SK-N-SH (cell line): ENCODE measurements around the gene APPL2. TPM values are rescaled to one million over a fixed set of nuclear protein-coding genes. Genes with fewer than 3 reads are reported as not detected.
A peak's percentile ranks its signal among the peaks of the same experiment; 100 is the strongest.

Experiments used
- CTCF ChIA-PET: fragments of 300-600, 350-600 bp; formaldehyde crosslinking; extraction: SDS; loops from one replicate; lab custom pipeline; 2021; lab: Yijun Ruan, JAX
- POLR2A ChIA-PET: fragments of 350-600 bp; sonication (Branson Sonifier 250); formaldehyde crosslinking; extraction: SDS; loops from one replicate; lab custom pipeline; 2020; ENCODE audit warnings: antibody characterized with exemption, inconsistent platforms; lab: Yijun Ruan, JAX
- DNase-seq: peaks from one replicate; pipeline ENCODE4 v3.0.0; 2012
- H2AFZ ChIP-seq: fragments of 200-600 bp; sonication (generic); 2 replicates; pipeline ENCODE4 v1.8.1; 2016; ENCODE audit warnings: antibody characterized with exemption, mild to moderate bottlenecking, low read depth
- H3F3A ChIP-seq: fragments of 200-600 bp; sonication (generic); replicated peaks from 2 replicates; pipeline ENCODE3; 2016; ENCODE audit warnings: antibody characterized with exemption, mild to moderate bottlenecking; ENCODE audit not compliant: insufficient read depth
- H3K27ac ChIP-seq, 2 experiments: fragments of 200-500 bp in 1 of 2; fragments of 200-600 bp in 1 of 2; sonication (Bioruptor generic) in 1 of 2; sonication (generic), shearing (Covaris generic) in 1 of 2; 2 replicates each; pipeline versions ENCODE4 v1.5.1 to v1.6.1; 2014 to 2016; ENCODE audit warnings: low read depth in 2 of 2, inconsistent platforms in 1 of 2, low read length in 1 of 2, mild to moderate bottlenecking in 1 of 2, mixed read lengths in 1 of 2
- H3K27me3 ChIP-seq: fragments of 200-600 bp; sonication (generic), shearing (Covaris generic); 2 replicates; pipeline ENCODE4 v1.6.1; 2016; ENCODE audit warnings: mixed run types; ENCODE audit not compliant: insufficient read depth
- H3K36me3 ChIP-seq, 2 experiments: fragments of 200-500 bp in 1 of 2; fragments of 200-600 bp in 1 of 2; sonication (Bioruptor generic) in 1 of 2; sonication (generic) in 1 of 2; replicated peaks in 1 of 2; 2 replicates each; pipeline versions ENCODE3 to v1.5.1; 2014 to 2016; ENCODE audit warnings: low read length in 1 of 2, mild to moderate bottlenecking in 1 of 2; ENCODE audit not compliant: insufficient read depth in 2 of 2, control insufficient read depth in 1 of 2
- H3K4me1 ChIP-seq, 2 experiments: fragments of 200-500 bp in 1 of 2; fragments of 200-600 bp in 1 of 2; sonication (Bioruptor generic) in 1 of 2; sonication (generic), shearing (Covaris generic) in 1 of 2; 2 replicates each; pipeline versions ENCODE4 v1.5.1 to v1.6.1; 2014 to 2016; ENCODE audit warnings: low read depth in 1 of 2, low read length in 1 of 2, mixed run types in 1 of 2; ENCODE audit not compliant: insufficient read depth in 2 of 2, control insufficient read depth in 1 of 2
- H3K4me2 ChIP-seq: fragments of 200-600 bp; sonication (generic), shearing (Covaris generic); 2 replicates; pipeline ENCODE4 v1.6.1; 2017; ENCODE audit warnings: mixed run types
- H3K4me3 ChIP-seq, 2 experiments: fragments of 200-500 bp in 1 of 2; fragments of 200-600 bp in 1 of 2; sonication (Bioruptor generic) in 1 of 2; sonication (generic), shearing (Covaris generic) in 1 of 2; 2 replicates each; pipeline versions ENCODE4 v1.5.1 to v1.8.1; 2014 to 2016; ENCODE audit warnings: low read depth in 2 of 2, inconsistent platforms in 1 of 2, low read length in 1 of 2, mild to moderate bottlenecking in 1 of 2, mixed read lengths in 1 of 2, moderate library complexity in 1 of 2
- H3K79me2 ChIP-seq: fragments of 200-600 bp; sonication (generic); 2 replicates; pipeline ENCODE4 v1.8.1; 2017; ENCODE audit warnings: mild to moderate bottlenecking; ENCODE audit not compliant: insufficient read depth
- H3K9ac ChIP-seq: fragments of 200-600 bp; sonication (generic); 2 replicates; pipeline ENCODE4 v1.6.1; 2017; ENCODE audit warnings: mixed run types
- H3K9me2 ChIP-seq: fragments of 200-600 bp; sonication (generic); 2 replicates; pipeline ENCODE4 v1.6.1; 2017; ENCODE audit warnings: mixed run types
- H3K9me3 ChIP-seq: fragments of 200-600 bp; sonication (generic); 2 replicates; pipeline ENCODE4 v1.6.1; 2017; ENCODE audit warnings: mixed run types, mild to moderate bottlenecking, moderate library complexity
- H4K20me1 ChIP-seq: fragments of 200-600 bp; sonication (generic); 2 replicates; pipeline ENCODE4 v1.6.1; 2017; ENCODE audit warnings: mild to moderate bottlenecking, mixed run types; ENCODE audit not compliant: insufficient read depth
- CHD2 ChIP-seq: fragments of 150-350 bp; IDR thresholded peaks from 2 replicates; pipeline ENCODE4 v1.6.1; 2018; ENCODE audit warnings: low read length; ENCODE audit not compliant: partially characterized antibody
- EP300 ChIP-seq, 2 experiments: IDR thresholded peaks; 2 replicates each; pipeline versions ENCODE4 v1.4.0 to v1.6.1; 2012; ENCODE audit warnings: borderline replicate concordance in 1 of 2, low read depth in 1 of 2, low read length in 1 of 2
- EZH2phosphoT487 ChIP-seq: fragments of 200-600 bp; sonication (generic); IDR thresholded peaks from 2 replicates; pipeline ENCODE4 v1.6.1; 2017; ENCODE audit warnings: low read depth, mixed run types, mild to moderate bottlenecking, antibody characterized with exemption, moderate library complexity, borderline replicate concordance
- FOXM1 ChIP-seq: IDR thresholded peaks from 2 replicates; pipeline ENCODE4 v1.4.0; 2012; ENCODE audit warnings: low read depth, mild to moderate bottlenecking
- GABPA ChIP-seq: IDR thresholded peaks from 2 replicates; pipeline ENCODE4 v1.4.0; 2012; ENCODE audit warnings: low read depth, mild to moderate bottlenecking
- GATA2 ChIP-seq: sonication (generic); formaldehyde crosslinking; IDR thresholded peaks from 2 replicates; pipeline ENCODE4 v1.5.0; 2020; ENCODE audit warnings: mild to moderate bottlenecking, missing genetic modification reagents
- IRF3 ChIP-seq: fragments of 150-350 bp; IDR thresholded peaks from 2 replicates; pipeline ENCODE4 v1.6.1; 2016; ENCODE audit warnings: mild to moderate bottlenecking, low read depth, low read length
- MEF2A ChIP-seq: IDR thresholded peaks from 2 replicates; pipeline ENCODE4 v1.4.0; 2012; ENCODE audit warnings: low read depth, borderline replicate concordance
- NFIC ChIP-seq: IDR thresholded peaks from 2 replicates; pipeline ENCODE4 v1.4.0; 2012; ENCODE audit warnings: borderline replicate concordance
- NRF1 ChIP-seq: IDR thresholded peaks from 2 replicates; pipeline ENCODE4 v1.6.1; 2012; ENCODE audit warnings: low read depth, mild to moderate bottlenecking, low read length
- POLR2AphosphoS5 ChIP-seq: IDR thresholded peaks from 2 replicates; pipeline ENCODE4 v1.6.1; 2012; ENCODE audit warnings: low read depth, low read length
- SIN3A ChIP-seq: IDR thresholded peaks from 2 replicates; pipeline ENCODE4 v1.6.1; 2012; ENCODE audit warnings: low read depth, mild to moderate bottlenecking, low read length, moderate library complexity, borderline replicate concordance
- SMC3 ChIP-seq: IDR thresholded peaks from 2 replicates; pipeline ENCODE4 v1.6.1; 2012; ENCODE audit warnings: low read depth, low read length, improper control_type of control experiment
- TAF1 ChIP-seq: IDR thresholded peaks from 2 replicates; pipeline ENCODE4 v1.6.1; 2012; ENCODE audit warnings: low read depth, mild to moderate bottlenecking, low read length, moderate library complexity, borderline replicate concordance
- TCF12 ChIP-seq: IDR thresholded peaks from 2 replicates; pipeline ENCODE4 v1.4.0; 2012
- TEAD4 ChIP-seq: IDR thresholded peaks from 2 replicates; pipeline ENCODE4 v1.4.0; 2012; ENCODE audit warnings: mild to moderate bottlenecking, borderline replicate concordance; ENCODE audit not compliant: insufficient read depth
- YY1 ChIP-seq: IDR thresholded peaks from 2 replicates; pipeline ENCODE4 v1.4.0; 2012; ENCODE audit warnings: low read depth, mild to moderate bottlenecking
- WGBS: methylation state at CpG from one replicate; pipeline ENCODE4 v1.1.6; 2017; ENCODE audit warnings: low lambda C conversion rate; 5-methylcytosine and 5-hydroxymethylcytosine counted together
- polyA plus RNA-seq, 3 experiments: library from polyadenylated mRNA; depleted of rRNA; stranded (reverse); fragments of >200 nt; gene quantifications; 2 replicates each; pipeline ENCODE4 v1.2.3, GENCODE V29; 2012
- TF ChIP-seq, protein P1 (sequence below): fragments of 150-350 bp; IDR thresholded peaks from 2 replicates; pipeline ENCODE4 v1.6.1; 2017; ENCODE audit warnings: antibody characterized with exemption, low read length, low read depth, borderline replicate concordance

Gene APPL2
- polyA plus RNA-seq, 1 of the 3 experiments (the other 2 are of a cell fraction) = 59.2 TPM

GRCh38 chr12:105229371-105229770 lies 6.6 kb downstream of the APPL2 start (continued):
- TF ChIP-seq, protein P1, sequence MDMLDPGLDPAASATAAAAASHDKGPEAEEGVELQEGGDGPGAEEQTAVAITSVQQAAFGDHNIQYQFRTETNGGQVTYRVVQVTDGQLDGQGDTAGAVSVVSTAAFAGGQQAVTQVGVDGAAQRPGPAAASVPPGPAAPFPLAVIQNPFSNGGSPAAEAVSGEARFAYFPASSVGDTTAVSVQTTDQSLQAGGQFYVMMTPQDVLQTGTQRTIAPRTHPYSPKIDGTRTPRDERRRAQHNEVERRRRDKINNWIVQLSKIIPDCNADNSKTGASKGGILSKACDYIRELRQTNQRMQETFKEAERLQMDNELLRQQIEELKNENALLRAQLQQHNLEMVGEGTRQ = no peak
- no peak for TF ChIP-seq NFIC
- TF ChIP-seq, all 33 proteins: peak for 0

DNA sequence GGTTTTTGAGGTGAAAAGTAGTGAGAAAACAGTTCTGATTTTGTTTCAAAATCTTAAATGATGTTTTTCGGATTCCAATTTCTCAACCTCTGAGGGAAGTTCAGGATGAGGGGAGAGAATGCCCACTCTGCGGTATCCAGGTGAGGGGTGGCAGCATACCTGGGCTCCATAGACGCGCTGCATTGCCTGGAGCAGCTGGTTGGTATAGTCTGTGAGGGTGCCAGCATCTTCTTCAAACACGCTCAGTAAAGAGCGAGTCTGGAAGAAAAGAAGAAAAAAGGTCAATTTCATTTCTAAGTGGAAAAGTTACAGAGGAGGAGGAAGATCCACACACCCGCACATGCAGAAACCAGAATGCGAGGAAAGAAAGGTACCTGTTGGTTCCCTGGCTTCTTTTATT lies 7.0 kb downstream of the APPL2 start:
- CTCF ChIA-PET = no interaction called here
- POLR2A ChIA-PET = no interaction called here
- no peaks in the 10 kb centered on the region for H3K9me2 ChIP-seq
- TF ChIP-seq POLR2AphosphoS5 = no peak
- no peak for TF ChIP-seq GABPA
- TF ChIP-seq TEAD4 = no peak
- TF ChIP-seq, protein P1 = no peak
- no peak for TF ChIP-seq GATA2 (CRISPR knock-in tag)
- TF ChIP-seq EZH2phosphoT487 = no peak
- no peak for TF ChIP-seq SIN3A
- TF ChIP-seq TAF1 = no peak
- TF ChIP-seq NRF1 = no peak
- TF ChIP-seq NFIC = no peak
- no peak for TF ChIP-seq CHD2
- TF ChIP-seq IRF3 = no peak
- TF ChIP-seq SMC3 = no peak
- no peak for TF ChIP-seq EP300 (IDR thresholded peaks at IDR 0.05; ENCODE audit: borderline replicate concordance in 1 of 2, low read depth in 1 of 2, low read length in 1 of 2)
- no peak for TF ChIP-seq TCF12
- no peak for TF ChIP-seq MEF2A
- no peak for TF ChIP-seq YY1
- no peak for TF ChIP-seq FOXM1
- peak overlapping the region in 1 of 2 experiments; percentile 88; a peak in 2 of 4 replicates for H3K27ac ChIP-seq
- H3F3A ChIP-seq = peaks cover 54% of the 10 kb centered on the region
- peak overlapping the region; percentile 24; the same call in 1 of the 2 replicates for H3K9ac ChIP-seq
- peaks cover 55 to 58% of the 10 kb centered on the region in 2 experiments for H3K36me3 ChIP-seq
- no peaks in the 10 kb centered on the region for H3K9me3 ChIP-seq
- no peak for DNase-seq
- no peaks in the 10 kb centered on the region for H3K27me3 ChIP-seq
- H3K4me2 ChIP-seq = peak overlapping the region; percentile 83
- peaks cover 11% of the 10 kb centered on the region; the same call in 1 of the 2 replicates for H4K20me1 ChIP-seq
- H3K79me2 ChIP-seq = peaks cover 94% of the 10 kb centered on the region
- H2AFZ ChIP-seq = no peak overlapping the region
- peaks cover 17 to 60% of the 10 kb centered on the region in 2 experiments for H3K4me1 ChIP-seq
- no peak overlapping the region; a peak in 1 of 4 replicates for H3K4me3 ChIP-seq
- 97% methylated on average over 8 of the region's 8 CpGs for WGBS
